Heart right ventricle (tissue), 16 donors: ENCODE data around the gene KRT7. TPM values are rescaled to one million over a fixed set of nuclear protein-coding genes. Genes with fewer than 3 reads are reported as not detected.

ENCODE experiments used
- ATAC-seq, 8 donors: fragments of 200-7000 bp; cut with Tn5 transposase; one replicate each; pipeline ENCODE4 v1.9.1; 2020; ENCODE audit warnings: mild to moderate bottlenecking in 8 of 8, moderate library complexity in 8 of 8, moderate number of reproducible peaks in 1 of 8
- DNase-seq, 2 donors: peaks; one replicate each; pipeline ENCODE4 v3.0.0-alpha.2; 2020
- H3K27ac ChIP-seq, 10 donors: fragments of 200-600 bp; sonication (generic) in 2 of 10; one replicate each; pipeline versions ENCODE4 v1.5.0 to v1.8.0; 2020 to 2022; ENCODE audit warnings: mild to moderate bottlenecking in 3 of 10
- H3K27me3 ChIP-seq, 7 donors: fragments of 200-600 bp; one replicate each; pipeline ENCODE4 v1.8.0; 2021 to 2022; ENCODE audit warnings: mild to moderate bottlenecking in 2 of 7
- H3K36me3 ChIP-seq, 9 donors: fragments of 200-600 bp; sonication (generic) in 1 of 9; one replicate each; pipeline versions ENCODE4 v1.5.0 to v1.8.0; 2020 to 2022; ENCODE audit warnings: mild to moderate bottlenecking in 2 of 9
- H3K4me1 ChIP-seq, 9 donors: fragments of 200-600 bp; sonication (generic) in 1 of 9; one replicate each; pipeline versions ENCODE4 v1.5.0 to v1.8.0; 2020 to 2022; ENCODE audit warnings: mild to moderate bottlenecking in 4 of 9
- H3K4me3 ChIP-seq, 10 donors: fragments of 200-600 bp; sonication (generic) in 2 of 10; one replicate each; pipeline versions ENCODE4 v1.5.0 to v1.8.0; 2020 to 2022; ENCODE audit warnings: mild to moderate bottlenecking in 7 of 10, moderate library complexity in 2 of 10
- H3K9me3 ChIP-seq, 11 donors: fragments of 200-600 bp in 10 of 11; sonication (generic) in 2 of 11; one replicate each; pipeline versions ENCODE4 v1.5.0 to v1.8.0; 2013 to 2022; ENCODE audit warnings: mild to moderate bottlenecking in 2 of 11, control low read depth in 1 of 11, moderate library complexity in 1 of 11
- CTCF ChIP-seq, 9 donors: fragments of 200-600 bp; sonication (generic) in 2 of 9; IDR thresholded peaks; one replicate each; pipeline versions ENCODE4 v1.5.0 to v1.8.0; 2021 to 2022; ENCODE audit warnings: antibody characterized with exemption in 9 of 9, mild to moderate bottlenecking in 5 of 9, moderate library complexity in 1 of 9
- WGBS, 2 donors: extraction: QIAGEN DNeasy Blood & Tissue Kit; methylation state at CpG; one replicate each; pipeline ENCODE4 v1.1.7; 2013; ENCODE audit warnings: inconsistent platforms in 1 of 2; 5-methylcytosine and 5-hydroxymethylcytosine counted together
- intact Hi-C, 10 donors: fragments of 100-400 bp; cut with DNase I; formaldehyde crosslinking; loops; one replicate each; pipeline versions ENCODE4 v1.11.1 to v1.14.2; 2022
- polyA plus RNA-seq, 2 donors: library from polyadenylated mRNA; stranded (reverse); fragments of 200-250 nt; gene quantifications; one replicate each; pipeline ENCODE4 v1.2.3, GENCODE V29; 2013
- total RNA-seq, 10 donors: library from RNA; stranded (reverse); fragmentation: NEBNext Ultra II Directional in 3 of 10; extraction: Animal tissue kit (Norgen Biotek cat#: 25700) in 3 of 10; gene quantifications; one replicate each; pipeline versions ENCODE4 v1.2.1 to v1.2.4, GENCODE V29; 2021 to 2023
- donor health status: Arrhythmogenic right ventricular cardiomyopathy.
- donor health status: ischemic (EF 13 %, LVEDD 7.1; RV severe dilation, severe dysfunction).
- donor health status: healthy with polysubstance abuse.
- donor health status: DM: no; HTN: yes; CAD: no.
- donor health status: DM: no; HTN: no; CAD: no.
- donor health status: ischemic (EF 25% LVEDD 6.9; RV normal size, moderate dysfunction).
- donor health status: ischemic (EF 25% LVEDD 5.7; RV mildly dilated, moderate dysfunction).
- donor health status: healthy.
- donor health status: DM: yes; HTN: yes; CAD: no.
- donor health status: Ischemic cardiomyopathy.
- donor health status: ischemic (EF 35%, LVEDD 5.7; RV mildly dilated, moderate dysfunction).
- donor health status: nonischemic (EF 11% LVEDD 7.7; RV severe dilation, severe dysfunction).
- donor health status: DM: yes; HTN: yes; CAD: no.
- donor health status: PGD.
- donor health status: ischemic (EF 29% LVEDD 5.4; RV normal size, mild dysfunction).
- donor health status: nonischemic (EF 23%, LVEDD 6.1; RV moderate dilation, normal function).

KRT7 gene
- total and polyA plus RNA-seq, 12 donors, result 0.59 to 10.8 (median 1.8) TPM; not detected in 3

DNA sequence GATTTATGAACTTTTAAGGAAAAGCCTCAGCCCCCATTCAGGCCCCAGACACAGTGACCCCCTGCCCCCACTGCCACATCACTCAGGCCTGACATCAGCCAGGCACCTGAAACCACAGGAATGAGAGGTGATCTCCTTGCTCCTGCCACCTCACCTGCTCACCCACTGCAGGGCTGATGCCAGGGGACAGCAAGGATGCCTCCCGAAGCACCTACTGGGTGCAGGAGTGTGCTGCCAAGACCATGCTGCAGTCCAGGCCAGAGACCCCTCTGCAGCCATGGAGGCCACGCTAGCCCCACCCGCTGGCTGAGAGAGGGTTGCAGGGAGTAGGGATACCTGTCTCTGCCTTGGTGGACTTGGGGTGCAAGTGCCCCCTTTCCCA is 18.6 kb upstream of the KRT7 start:
- intact Hi-C loops, result loop anchor here in 2 of 10 donors (5.0 to 10.0 kb wide), 2 partner anchors 60 to 63 kb away; partner anchors contain the start of gene KRT86 (in 1 of the 2)
- WGBS, 2 donors, result 70 to 79% methylated on average over 3 of the region's 3 CpGs
- Histone ChIP-seq H3K9me3 (no peaks in the 10 kb centered on the region), H3K27ac (no peak overlapping the region), H3K4me1 (peaks cover 0 to 39% (median 15%) of the 10 kb centered on the region in 9 donors), H3K36me3 (no peaks in the 10 kb centered on the region), H3K4me3 (no peak overlapping the region), H3K27me3 (peaks cover 0 to 10% (median 0%) of the 10 kb centered on the region in 7 donors)
- DNase-seq (no peak), ATAC-seq (no peak)
- TF ChIP-seq CTCF (IDR thresholded peaks at IDR 0.05), result peak in 2 of 9 donors; percentile 30 to 32

- Histone ChIP-seq H3K27me3 (peaks cover 0 to 17% (median under 1%) of the 10 kb centered on the region in 7 donors), H3K4me3 (no peak overlapping the region), H3K36me3 (no peaks in the 10 kb centered on the region), H3K9me3 (no peaks in the 10 kb centered on the region), H3K27ac (no peak overlapping the region), H3K4me1 (peaks cover 0 to 37% (median 15%) of the 10 kb centered on the region in 9 donors)
- ATAC-seq (no peak), DNase-seq (no peak)
- WGBS, 2 donors, result 53 to 62% methylated on average over 7 of the region's 7 CpGs
- intact Hi-C loops, result loop anchor here in 3 of 10 donors (5.0 to 10.0 kb wide), 3 partner anchors 59 to 662 kb away; partner anchors contain the start of gene KRT86 (in 1 of the 3)
- no peak for TF ChIP-seq CTCF (IDR thresholded peaks at IDR 0.05)
These were observed 17.4 kb upstream of the KRT7 start for GRCh38 chr12:52215587-52216031.

DNA sequence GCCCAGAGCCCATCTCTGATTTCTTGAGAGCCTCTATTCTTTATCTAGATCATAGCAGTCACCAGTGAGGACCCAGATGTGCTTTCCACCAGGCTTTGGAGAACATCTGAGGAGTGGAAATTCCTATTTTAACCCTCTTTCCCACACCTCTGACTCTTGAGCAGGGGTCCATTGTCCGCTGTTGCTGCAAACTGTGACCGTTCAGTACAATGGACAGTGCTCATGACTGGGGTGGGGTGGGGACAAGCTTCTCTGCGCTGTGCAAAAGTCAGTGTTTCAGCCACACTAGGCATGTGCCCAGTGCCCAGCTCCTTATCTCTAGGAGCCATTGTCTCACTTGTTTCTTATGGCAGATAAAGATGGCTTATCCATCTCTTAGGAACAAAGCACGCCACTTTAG is 16.9 kb upstream of the KRT7 start:
- Histone ChIP-seq H3K9me3 (no peaks in the 10 kb centered on the region), H3K4me3 (no peak overlapping the region), H3K4me1 (peaks cover 0 to 33% (median 15%) of the 10 kb centered on the region in 9 donors), H3K27me3 (peaks cover 0 to 17% (median 6%) of the 10 kb centered on the region in 7 donors), H3K27ac (no peak overlapping the region), H3K36me3 (no peaks in the 10 kb centered on the region)
- intact Hi-C loops, result loop anchor here in 3 of 10 donors (5.0 to 10.0 kb wide), 3 partner anchors 59 to 661 kb away; partner anchors contain the start of gene KRT86 (in 1 of the 3)
- TF ChIP-seq CTCF (IDR thresholded peaks at IDR 0.05), result no peak
- DNase-seq (no peak), ATAC-seq (no peak)
- 57 to 70% methylated on average over 4 of the region's 4 CpGs for WGBS, 2 donors

DNA sequence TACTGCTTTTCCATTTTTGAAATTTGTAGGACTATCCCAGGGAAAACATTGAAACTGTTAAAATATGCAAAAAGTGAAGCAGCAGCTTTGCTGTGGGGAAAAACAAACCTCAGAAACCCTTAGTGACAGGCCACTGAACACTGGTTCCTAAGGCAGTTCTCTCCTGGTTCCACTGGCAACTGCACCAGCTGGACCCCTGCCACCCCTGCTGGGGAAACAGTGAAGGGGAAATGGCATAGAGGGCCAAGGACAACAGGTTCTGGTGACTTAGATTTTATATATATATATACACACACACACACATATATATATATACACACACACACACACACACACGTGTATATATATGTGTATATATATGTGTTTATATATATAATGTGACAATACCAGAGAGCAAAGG is 16.2 kb upstream of the KRT7 start:
- intact Hi-C loops, result loop anchor here in 3 of 10 donors (5.0 to 10.0 kb wide), 3 partner anchors 58 to 660 kb away; partner anchors contain the start of gene KRT86 (in 1 of the 3)
- H3K27me3 ChIP-seq, result peaks cover 0 to 19% (median 13%) of the 10 kb centered on the region in 7 donors
- ATAC-seq (no peak), DNase-seq (peak in 1 of 2 donors; percentile 48)
- H3K4me3 ChIP-seq, result no peak overlapping the region
- no peaks in the 10 kb centered on the region for H3K9me3 ChIP-seq
- no peak overlapping the region for H3K27ac ChIP-seq
- no peak for TF ChIP-seq CTCF (IDR thresholded peaks at IDR 0.05)
- H3K36me3 ChIP-seq, result no peaks in the 10 kb centered on the region
- WGBS, 2 donors, result 15 to 28% methylated on average over 1 of the region's 1 CpG
- peaks cover 0 to 33% (median 15%) of the 10 kb centered on the region in 9 donors for H3K4me1 ChIP-seq
